CD4-positive, alpha-beta T cell treated with Interleukin-15 for 1 hour (primary cell): ENCODE measurements around the gene GZF1.

ENCODE experiments used
- DNase-seq: peaks from one replicate; pipeline ENCODE4 v3.0.0-alpha.2; 2020

Gene GZF1

DNA sequence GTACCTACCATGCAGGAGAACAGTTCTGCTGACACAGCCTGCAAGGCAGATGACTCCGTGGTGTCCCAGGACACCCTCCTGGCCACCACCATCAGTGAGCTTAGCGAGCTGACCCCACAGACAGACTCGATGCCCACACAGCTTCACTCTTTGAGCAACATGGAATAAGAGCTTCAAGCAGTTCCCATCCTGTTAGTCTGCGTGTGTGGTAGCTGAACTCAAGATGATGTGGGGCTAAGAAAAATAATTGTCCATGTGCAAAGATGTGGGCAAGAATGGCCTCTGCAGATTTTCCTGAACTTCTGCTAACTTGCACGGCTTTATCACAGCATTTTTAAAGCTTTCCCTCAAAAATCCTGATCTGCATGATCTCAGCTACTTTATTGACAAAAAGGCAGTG lies 8.3 kb downstream of the GZF1 start:
- no peak for DNase-seq

DNA sequence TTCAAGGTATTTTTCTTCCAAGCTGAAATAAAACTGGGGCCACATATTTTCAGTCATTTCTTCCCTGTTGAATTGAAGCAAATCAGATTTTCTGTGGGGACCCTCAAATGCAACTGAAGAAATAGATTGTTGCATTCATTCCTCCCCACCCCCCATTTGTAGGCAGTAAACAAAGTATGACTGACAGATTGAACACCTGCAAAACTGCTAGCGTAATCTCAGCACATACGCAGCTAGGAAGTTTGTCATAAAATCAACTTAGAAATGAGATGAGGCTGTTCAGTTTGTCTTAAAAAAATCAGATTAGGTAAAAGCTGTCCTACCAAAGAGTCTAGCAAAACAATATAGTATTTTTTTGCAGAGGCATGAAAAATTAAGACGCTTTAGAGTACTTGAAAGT lies 8.9 kb downstream of the GZF1 start:
- no peak for DNase-seq

DNA sequence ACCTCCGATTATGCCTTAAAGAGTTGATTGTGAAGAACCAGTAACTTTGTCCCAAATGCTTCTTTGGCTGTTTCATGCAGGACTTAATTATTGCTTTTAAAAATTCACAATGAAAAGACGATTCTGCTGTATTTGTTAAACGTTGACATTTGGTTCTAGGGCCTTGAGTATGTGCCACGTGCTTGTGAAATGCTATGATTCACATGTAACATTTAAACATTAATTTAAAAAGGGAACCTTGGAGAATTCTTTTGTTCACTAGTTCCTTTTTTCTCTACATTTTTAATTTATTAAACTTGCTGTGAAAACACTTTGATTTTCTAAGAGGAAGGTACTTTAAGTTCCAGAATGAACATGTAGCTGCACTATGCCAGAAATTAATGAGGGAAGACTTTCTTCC lies 9.5 kb downstream of the GZF1 start:
- DNase-seq: no peak

DNA sequence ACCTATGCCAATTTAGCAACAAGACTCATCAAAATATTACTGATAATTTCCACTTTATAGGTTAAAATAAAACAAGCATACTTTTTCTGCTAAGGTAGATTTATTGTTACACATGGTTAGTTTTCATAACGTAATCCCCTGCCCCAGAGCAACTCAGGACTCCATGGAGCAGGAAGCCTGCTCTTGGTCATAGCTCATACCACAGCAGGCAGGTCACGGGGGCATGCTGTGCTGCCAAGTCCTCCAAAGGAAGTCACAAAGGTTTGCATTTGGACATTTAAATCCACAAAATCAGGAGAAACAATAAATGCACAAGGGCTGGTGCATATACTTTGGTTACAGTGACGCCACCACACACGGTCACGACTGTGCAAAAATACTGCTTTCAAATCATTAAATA lies 12.5 kb downstream of the GZF1 start:
- DNase-seq: no peak

DNA sequence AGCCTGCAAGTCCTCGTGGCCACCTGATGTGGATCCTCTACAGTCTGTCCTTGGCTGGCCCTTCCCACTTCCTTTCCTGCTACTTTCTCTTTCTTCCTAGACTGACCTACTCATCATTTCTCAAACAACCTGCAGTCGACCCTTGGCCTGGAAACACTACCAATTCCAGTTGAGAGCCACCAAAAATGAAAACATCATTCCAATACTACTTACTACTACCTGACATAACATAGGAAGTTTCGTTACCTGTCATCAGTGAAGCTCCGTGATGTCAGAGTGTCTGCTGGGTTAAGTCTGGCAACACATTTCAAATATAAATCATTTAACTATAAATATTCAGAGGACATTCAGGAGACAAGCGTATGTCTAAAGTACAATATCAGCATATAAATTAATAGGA lies 13.8 kb downstream of the GZF1 start:
- no peak for DNase-seq

DNA sequence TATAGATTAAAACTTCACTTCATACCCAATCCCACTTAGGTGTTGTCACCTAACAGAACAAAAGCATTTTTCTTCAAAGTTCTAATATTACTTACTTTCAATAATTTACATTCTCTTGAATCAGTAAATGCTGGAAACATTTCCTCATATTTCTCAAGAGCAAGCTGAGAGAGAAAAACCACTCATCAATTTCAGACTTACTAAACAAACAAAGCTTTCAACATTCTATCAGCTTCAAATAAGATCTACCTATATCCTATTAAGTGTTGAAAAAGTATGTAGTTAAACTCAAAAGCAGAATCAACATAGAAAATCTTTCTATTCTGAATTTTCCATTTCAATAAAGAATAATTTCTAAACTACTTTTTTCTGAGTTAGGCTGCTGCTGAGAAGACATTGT lies 17.8 kb downstream of the GZF1 start:
- DNase-seq: no peak

DNA sequence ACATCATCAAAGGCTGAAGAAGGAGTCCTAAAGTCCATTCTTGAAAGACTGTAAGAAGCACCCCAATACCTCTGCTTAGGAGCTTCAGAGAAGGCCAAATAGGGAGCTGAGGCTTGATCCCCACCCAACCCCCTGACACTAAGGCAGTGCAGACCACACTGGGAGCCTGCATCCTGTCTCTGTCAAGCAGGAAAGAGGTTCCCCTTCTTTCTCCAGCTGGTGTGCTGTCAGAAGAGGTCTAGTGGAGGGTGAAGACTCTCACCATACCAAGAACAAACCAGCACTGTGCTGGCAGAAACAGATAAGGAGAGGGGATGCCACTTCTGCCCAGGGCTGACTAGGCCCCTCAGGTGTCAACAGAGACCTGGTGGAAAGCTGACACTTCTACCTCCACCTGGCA lies 19.9 kb downstream of the GZF1 start:
- DNase-seq: no peak

DNA sequence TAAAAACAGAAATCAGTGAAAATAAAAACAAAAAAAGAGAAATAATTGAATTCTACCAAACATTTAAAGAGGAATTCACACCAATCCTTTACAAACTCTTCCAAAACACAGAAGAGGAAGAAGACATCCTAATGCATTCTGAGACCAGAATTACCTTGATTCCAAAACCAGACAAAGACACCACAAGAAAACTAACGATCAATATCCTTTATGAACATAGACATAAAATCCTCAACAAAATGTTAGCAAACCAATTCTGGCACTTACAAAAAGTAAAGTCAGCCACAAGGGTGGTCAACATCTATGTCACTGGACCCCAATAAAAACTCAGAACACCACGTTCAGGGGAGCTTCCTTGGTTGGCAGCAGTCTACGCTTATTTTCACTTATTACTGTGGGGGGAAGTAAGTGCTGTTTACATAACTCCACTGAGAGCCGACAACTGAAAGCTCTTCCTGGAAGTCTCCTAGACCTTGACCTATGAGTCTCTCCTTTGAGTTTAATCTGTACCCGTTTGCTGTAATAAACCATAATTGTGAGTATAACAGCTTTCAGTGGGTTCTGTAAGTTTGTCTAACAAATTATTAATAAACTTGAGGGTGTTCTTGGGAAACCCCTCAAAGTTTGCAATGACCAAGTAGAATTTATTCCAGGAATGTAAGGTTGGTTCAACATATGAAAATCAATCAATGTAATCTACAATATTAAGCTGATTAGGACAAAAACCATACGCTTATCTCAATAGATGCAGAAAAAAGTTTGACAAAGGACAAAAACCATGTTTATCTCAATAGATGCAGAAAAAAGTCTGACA lies 24.5 kb downstream of the GZF1 start:
- DNase-seq: no peak

DNA sequence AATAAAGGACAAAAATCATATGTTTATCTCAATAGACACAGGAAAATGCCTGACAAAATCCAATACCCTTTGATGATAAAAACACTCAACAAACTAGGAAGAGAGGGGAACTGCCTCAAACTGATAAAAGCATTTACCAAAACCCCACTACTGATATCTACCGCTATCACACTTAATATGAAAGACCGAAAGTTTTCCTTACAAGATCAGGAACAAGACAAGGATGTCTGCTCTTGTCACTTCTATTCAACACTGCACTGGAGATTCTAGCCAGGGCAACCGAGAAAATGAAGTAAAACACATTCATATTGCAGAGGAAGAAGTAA lies 25.1 kb downstream of the GZF1 start:
- DNase-seq: no peak

DNA sequence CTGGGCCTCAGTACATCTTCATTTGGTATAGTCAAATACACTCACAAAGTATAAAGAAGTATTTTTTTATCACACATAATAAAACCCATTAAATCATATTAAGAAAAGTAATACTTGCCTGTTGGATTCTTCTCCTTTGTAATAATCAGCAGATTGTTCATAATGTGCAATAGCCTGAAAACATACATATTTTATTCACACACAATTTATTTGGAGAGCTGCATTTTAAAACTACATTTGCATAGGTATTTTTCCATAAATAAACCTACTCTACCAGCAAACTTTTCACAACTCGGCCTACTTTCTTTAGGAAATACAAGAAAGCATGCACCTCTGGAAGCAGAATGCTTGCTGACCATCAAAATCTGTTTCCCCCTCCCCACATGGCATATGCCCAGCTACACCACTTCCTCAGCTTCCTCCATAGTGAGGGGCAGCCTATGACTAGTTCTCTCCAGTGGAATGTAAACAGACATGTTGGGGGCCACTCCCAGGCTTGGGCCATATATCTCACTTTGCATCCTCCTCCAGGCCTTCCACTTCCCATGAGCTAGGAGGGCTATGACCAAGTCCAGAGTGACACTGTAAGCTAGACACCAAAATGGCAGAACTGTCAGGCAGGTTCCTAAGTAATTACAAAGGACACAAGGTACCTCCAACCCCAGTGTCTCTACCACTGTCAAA lies 28.3 kb downstream of the GZF1 start:
- no peak for DNase-seq

DNA sequence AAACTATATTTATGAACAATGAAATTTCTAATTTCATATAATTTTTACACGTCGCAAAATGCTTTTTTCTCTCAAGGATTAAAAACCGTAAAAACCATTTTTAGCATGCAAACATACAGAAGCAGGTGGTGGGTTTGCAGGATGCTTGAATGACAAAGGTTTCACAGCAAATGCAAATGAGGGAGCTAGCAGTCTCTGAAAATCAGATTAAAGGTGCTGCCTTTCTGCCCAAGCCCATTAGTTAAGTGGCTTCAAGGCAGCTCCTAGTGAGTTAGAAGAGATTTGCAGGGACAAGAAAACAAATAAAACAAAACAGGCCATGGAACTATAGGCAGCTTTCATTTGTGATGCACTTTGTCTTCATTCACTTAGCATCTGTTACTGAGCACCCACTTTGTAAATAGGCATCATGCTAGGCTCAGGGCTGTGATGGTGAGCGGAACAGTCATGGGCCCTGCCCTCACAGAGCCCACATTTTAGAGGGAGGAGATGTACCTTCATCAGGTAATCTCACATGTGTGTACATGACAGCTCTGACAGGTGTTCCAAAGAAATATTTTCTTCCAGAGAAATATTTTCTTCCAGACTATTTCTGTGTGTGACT lies 29.8 kb downstream of the GZF1 start:
- no peak for DNase-seq

DNA sequence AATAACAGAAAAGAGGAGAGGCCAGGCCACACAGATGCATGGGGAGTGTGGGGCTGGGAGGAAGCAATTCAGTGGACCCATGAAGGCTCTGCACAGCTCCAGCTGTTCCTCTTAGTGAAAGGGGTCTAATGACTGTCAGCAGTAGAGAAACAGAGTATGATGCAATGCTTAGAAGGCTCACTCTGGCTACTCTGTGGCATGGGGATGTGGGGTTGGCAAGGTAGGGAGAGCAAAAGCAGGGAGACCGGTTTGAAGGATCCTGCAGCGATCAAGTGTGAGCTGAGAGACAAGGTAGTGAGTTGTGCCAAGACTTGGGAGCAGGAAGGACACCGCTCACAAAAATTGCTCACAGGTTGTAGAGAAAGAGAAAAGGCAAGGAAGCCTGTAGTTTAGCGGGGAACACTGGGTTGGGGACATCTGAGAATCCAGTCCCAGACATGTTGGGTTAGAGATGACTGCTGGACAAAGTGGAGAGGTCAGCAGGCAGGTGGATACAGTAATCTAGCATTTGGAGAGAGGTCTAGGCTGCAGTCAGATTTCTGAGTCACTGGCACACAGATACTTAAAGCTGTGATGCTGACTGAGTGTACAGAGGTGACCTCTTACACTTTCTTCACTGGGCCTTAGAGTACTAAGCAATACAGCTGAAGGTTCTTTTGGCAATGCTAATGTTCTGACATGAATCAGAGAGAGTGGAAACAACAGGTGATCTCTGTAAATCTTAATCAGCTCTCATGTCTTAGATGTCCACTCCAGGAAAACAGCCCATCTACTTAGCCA lies 32.2 kb downstream of the GZF1 start:
- no peak for DNase-seq

DNA sequence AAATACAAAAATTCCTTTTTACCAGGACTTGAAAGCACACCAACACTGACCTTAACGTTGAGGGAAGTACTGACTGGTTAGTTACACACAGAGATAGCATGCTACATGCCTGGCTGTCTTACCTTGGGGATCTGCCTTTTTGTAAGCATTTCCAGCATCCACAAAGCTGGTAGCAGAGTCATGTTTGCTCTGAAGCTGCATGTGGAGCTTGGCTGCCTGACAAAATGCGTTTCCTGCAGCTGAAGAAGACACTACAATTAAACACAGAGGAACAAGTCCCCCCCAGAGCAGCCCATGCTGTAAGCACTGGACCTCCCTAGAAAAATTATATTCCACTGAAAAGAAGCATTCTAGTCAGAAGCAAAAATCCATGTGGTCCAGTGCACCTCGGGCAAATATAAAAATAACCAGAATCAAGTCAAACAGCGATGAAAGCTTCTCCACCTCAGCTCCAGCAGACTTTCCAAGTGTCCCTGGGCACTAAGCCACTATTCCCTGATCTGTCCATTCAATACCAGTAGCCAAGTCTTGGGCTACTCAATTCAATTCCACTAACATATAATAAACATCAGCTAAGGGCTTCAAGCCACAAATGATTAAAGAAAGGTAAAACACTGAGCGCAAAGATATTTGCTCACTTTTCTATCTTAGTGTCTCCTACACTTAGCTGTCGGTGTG lies 35.1 kb downstream of the GZF1 start:
- no peak for DNase-seq

DNA sequence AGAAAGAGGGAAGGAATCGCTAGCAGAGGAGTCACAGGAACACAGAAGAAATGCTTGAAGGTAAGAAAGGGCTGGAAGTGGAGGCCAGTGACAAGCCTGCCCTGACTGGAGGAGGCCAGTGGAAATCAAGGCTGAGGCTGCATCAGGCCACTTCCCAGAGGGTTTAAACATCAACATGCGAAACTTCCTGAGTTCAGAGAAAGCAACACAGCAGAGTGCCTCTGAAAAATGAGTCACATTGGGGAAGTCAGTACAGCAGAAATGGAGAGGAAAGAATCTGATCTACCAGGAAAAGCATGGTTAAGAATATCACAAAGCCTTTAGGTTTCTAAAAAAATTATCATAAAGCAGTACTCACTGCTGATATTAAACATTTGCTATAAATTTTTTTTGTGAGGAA lies 36.0 kb downstream of the GZF1 start:
- DNase-seq: no peak

DNA sequence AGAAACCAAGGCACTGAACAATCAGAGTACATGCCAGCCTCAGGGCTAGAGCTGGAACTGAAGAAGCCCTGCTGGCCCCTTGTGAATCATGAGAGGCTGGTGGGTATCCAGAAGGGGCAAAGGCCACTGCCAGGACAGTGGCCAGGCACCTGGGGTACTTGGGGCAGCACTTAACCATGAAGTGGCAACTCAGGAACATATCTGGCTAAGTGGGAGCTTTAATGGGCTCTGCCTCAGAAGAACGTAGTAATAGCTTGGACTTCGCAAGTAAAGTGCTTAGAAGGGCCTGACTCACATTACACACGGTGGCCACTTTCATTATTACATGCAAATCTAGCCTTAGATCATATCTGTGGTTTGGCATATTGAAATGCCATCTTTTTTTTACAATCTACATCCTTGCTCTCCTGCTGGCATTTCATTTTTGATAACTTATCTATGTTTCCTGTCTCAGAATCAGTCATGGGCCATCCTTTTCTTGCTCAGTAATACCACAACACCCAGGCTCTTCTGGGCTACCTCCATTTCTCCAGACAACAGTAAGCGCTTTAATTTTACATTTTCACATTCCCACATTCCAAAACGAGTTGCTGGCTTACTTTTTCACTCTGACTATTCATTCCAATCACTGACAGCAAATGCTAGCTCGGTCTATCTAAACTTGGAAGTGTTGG lies 37.7 kb downstream of the GZF1 start:
- no peak for DNase-seq

DNA sequence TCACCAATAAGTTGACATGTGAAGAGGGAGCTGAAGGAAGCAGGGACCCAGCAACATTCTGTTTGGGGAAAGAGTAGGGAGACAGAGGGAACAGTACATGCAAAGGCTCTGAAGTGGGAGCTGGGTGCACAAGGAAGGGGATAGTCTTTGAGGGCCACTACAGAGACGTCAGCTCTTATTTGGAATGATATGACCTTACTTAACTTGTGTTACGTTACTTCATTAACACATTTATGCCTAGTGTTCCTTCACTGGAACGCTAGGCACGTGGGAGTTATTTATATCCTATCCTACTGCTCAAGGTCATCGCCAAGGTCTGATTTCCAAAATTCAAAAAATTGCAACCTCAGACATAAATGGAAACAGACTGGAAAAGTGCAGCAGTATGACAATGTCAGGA lies 39.1 kb downstream of the GZF1 start:
- no peak for DNase-seq

DNA sequence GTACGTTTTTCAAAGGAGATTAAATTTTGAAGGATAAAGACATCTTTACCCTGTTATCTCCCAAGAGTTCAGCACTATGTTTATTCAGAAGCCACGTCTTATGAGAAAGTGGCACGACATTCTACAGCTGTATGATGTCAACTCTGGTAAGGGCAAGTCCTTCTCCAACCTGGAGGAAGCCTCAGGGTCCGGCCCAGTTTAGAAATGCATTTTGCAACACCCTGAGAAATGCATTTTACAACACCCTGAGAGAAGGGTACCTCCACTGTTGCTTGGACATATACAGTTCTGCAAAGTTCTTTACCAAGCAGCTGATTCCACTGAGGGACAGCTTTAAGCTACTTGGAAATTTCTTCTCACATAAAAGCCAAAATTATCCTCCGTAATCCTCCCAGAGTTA lies 41.8 kb downstream of the GZF1 start:
- no peak for DNase-seq

DNA sequence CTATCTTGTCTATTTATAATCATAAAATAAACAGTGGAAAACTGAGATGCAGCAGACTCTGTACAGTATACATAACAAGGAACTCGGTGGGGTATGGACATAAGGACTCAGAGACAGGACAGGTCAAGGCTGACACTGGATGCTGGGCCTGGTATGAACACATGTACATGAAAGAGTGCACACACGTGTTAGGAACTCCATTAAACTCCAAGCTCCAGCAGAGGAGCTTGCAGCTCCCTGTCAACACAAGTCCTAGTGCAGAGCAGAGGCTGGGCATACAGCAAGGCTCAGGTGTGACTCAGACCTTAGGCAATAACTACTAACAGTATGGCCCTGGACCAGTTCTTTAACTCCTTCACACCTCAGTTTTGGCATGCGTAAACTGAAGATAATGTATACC lies 42.2 kb downstream of the GZF1 start:
- no peak for DNase-seq

DNA sequence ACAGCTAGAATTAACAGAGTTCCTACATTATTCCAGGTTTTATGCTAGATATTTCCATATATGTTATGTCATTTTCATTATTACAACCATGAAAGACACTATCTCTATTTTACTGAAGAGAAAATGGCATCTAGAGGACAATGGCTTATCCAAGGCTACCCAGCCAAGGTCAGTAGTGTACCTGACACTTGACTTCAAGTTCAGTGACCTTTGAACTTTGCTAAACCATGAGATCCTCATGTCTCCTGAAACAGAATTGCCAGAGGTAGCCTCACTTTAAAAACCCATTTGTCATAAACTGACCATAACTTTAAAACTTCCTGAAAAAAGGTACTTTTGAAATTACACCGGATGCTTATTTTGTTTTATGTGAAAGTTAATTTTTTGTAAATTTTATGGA lies 44.9 kb downstream of the GZF1 start:
- no peak for DNase-seq

DNA sequence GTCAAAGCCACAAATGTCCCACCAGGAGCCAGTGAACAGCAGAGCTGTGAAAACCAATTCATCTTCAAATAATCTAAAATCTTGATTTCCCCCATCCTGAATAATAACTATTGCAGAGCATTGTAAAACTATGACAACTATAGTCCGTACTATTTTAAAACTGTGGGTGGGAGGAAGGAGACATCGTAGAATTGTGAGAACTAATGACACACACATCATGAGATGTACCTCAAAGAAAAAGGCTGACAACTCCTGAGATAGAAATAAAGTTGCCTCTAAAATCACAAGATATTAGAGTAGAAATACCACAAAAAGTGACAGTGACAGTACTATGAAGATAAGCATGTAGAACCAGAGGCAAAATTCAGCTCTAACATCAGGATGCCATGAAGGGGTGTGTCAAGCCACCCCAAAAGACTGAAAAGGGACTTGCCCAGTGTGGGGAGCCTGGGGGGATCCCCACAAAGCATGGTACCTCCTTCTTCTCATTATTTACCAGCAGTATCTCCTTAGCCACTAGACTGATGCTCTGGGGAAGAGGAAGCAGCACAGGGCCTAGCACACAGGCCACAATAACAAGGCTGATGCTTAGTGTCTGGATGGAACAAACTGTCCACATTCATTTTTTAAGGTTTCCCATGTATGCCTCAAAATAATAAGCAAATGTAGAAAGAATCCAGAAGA lies 45.9 kb downstream of the GZF1 start:
- DNase-seq: peak; percentile 42

DNA sequence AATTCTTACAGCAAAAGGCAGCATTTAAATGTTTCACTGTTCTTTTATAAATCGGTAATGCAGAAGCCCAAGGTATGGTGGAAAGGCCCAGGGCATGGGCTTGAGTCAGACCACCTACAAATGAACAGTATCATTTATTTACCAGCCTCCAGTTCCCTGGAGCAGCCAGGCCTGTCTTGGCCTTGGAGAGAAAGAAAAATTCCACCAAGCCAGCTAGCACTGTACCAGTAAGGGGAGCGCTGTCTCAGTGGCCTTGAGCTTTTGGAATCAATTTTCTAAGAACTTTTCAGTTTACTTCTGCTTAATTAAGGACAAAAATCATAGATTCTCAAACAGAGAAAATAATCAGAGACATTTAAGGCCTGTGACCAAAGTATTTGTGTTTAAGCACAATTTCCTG lies 47.0 kb downstream of the GZF1 start:
- no peak for DNase-seq

DNA sequence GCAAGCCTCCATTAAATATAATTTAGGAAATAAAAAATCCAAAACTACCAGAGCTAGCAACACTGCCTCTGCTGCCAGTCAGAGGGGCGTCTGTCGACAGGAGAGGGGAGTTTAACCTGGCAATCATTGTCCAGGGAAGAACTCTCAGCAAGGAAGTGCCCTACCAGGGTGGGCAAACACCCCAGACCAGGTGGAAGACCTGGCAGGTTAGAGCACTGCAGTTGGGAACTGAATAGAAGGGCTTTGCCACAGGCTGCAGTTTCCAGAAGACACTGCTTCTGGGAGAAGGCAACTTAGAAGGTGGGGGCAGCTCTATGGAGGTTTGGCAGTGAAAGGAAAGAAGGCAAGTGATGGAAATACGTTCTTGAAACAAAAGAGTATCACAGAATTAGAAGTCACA lies 47.8 kb downstream of the GZF1 start:
- no peak for DNase-seq
